Measurements from ENCODE around the gene SVIL.

DNA sequence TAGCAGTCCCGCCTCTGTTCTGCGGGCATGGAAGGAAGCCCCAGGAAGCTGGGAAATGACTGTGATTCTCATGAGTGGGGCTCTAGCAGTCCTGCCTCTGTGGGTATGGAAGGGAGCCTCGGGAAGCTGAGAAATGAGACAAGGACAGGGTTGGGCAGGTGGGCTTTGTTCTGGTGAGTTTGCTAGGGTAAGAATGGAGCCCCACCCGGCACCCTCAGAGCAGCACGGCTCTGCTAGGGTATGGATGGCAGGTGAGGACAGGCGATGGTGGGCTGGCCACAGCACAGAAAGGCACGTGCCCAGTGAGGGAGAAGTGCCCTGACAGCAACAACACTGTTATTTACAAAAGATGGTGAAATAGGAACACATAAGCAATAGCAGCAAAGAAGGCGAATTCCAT is 39.6 kb downstream of the SVIL start:
- TF ChIP-seq EZH2 (IDR thresholded peaks at IDR 0.05; ENCODE audit: insufficient read depth, poor library complexity, severe bottlenecking) (no peak), EZH2phosphoT487 (IDR thresholded peaks at IDR 0.05; ENCODE audit: insufficient read depth, low read depth) (no peak)

Data from GM23248 (cell line).